ENCODE measurements around the gene KMT2C.

DNA sequence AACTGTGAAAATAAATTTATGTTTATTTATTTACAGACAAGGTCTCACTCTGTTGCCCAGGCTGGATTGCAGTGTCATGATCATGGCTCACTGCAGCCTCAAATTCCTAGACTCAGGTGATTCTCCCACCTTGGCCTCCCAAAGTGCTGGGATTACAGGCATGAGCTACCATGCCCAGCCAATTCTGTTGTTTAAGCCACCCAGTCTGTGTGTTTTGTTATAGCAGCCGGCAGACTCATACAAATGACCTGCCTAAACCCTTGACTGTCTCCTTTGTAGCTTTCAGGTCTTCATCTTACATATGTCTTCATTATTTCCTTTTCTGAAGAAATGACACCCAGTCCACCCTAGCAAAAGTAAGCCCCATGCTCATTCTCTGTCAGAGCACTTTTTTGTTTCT is 43.8 kb upstream of the KMT2C start:
- TF ChIP-seq, protein P1, sequence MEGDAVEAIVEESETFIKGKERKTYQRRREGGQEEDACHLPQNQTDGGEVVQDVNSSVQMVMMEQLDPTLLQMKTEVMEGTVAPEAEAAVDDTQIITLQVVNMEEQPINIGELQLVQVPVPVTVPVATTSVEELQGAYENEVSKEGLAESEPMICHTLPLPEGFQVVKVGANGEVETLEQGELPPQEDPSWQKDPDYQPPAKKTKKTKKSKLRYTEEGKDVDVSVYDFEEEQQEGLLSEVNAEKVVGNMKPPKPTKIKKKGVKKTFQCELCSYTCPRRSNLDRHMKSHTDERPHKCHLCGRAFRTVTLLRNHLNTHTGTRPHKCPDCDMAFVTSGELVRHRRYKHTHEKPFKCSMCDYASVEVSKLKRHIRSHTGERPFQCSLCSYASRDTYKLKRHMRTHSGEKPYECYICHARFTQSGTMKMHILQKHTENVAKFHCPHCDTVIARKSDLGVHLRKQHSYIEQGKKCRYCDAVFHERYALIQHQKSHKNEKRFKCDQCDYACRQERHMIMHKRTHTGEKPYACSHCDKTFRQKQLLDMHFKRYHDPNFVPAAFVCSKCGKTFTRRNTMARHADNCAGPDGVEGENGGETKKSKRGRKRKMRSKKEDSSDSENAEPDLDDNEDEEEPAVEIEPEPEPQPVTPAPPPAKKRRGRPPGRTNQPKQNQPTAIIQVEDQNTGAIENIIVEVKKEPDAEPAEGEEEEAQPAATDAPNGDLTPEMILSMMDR (IDR thresholded peaks at IDR 0.05; ENCODE audit: low read length): no peak
- TF ChIP-seq EZH2 (optimal IDR thresholded peaks at IDR 0.05; ENCODE audit: low read depth, low read length): no peak
- no peak for TF ChIP-seq EZH2phosphoT487 (IDR thresholded peaks at IDR 0.05; ENCODE audit: low read length)
